CD4-positive, alpha-beta T cell (primary cell): ENCODE measurements around the gene SHANK2. TPM values are rescaled to one million over a fixed set of nuclear protein-coding genes. Genes with fewer than 3 reads are reported as not detected.

Source experiments
- ATAC-seq: fragments of 200-7000 bp; cut with Tn5 transposase; one replicate; pipeline ENCODE4 v1.10.0; 2022; ENCODE audit warnings: mild to moderate bottlenecking; ENCODE audit not compliant: poor library complexity
- CTCF ChIA-PET: fragments of 350-600 bp; sonication (Branson Sonifier 250); formaldehyde crosslinking; loops from one replicate; lab custom pipeline; 2021; ENCODE audit warnings: antibody characterized with exemption, inconsistent platforms; lab: Charles Lee
- POLR2A ChIA-PET: fragments of 350-600 bp; sonication (Branson Sonifier 250); formaldehyde crosslinking; loops from one replicate; lab custom pipeline; 2021; ENCODE audit warnings: antibody characterized with exemption, inconsistent platforms; lab: Charles Lee
- DNase-seq, 14 experiments: peaks; one replicate each; pipeline ENCODE4 v3.0.0-alpha.2; 2013 to 2020; ENCODE audit warnings: mixed read lengths in 2 of 14
- H3K27ac ChIP-seq, 2 donors: one replicate each; pipeline versions ENCODE4 v1.5.1 to v1.7.0; 2013; ENCODE audit warnings: low read length in 2 of 2, low read depth in 1 of 2, mild to moderate bottlenecking in 1 of 2
- H3K27me3 ChIP-seq, 2 experiments: 1 replicate in 1 of 2; 2 replicates in 1 of 2; pipeline versions ENCODE4 v1.6.1 to v1.7.0; 2013; ENCODE audit warnings: low read length in 2 of 2, control low read depth in 1 of 2, mild to moderate bottlenecking in 1 of 2, moderate library complexity in 1 of 2; ENCODE audit not compliant: insufficient read depth in 2 of 2, control insufficient read depth in 1 of 2
- H3K36me3 ChIP-seq: one replicate; pipeline ENCODE4 v1.6.1; 2013; ENCODE audit warnings: low read length, control low read depth; ENCODE audit not compliant: insufficient read depth
- H3K4me1 ChIP-seq: one replicate; pipeline ENCODE4 v1.6.1; 2013; ENCODE audit warnings: low read length, control low read depth; ENCODE audit not compliant: insufficient read depth
- H3K4me3 ChIP-seq: one replicate; pipeline ENCODE4 v1.5.1; 2013; ENCODE audit warnings: mild to moderate bottlenecking, low read length, moderate library complexity
- H3K9me3 ChIP-seq, 2 experiments: 1 replicate in 1 of 2; 2 replicates in 1 of 2; pipeline versions ENCODE4 v1.6.1 to v1.7.0; 2013; ENCODE audit warnings: low read length in 2 of 2, mild to moderate bottlenecking in 2 of 2, control low read depth in 1 of 2, moderate library complexity in 1 of 2; ENCODE audit not compliant: control insufficient read depth in 1 of 2, insufficient read depth in 1 of 2
- H3K27ac Mint-ChIP-seq: one replicate; pipeline ENCODE4 v1.8.0; 2020; ENCODE audit warnings: mixed read lengths
- H3K27me3 Mint-ChIP-seq: one replicate; pipeline ENCODE4 v1.8.0; 2021; ENCODE audit warnings: mixed read lengths
- H3K36me3 Mint-ChIP-seq: one replicate; pipeline ENCODE4 v1.8.0; 2021; ENCODE audit warnings: low read depth, mixed read lengths
- H3K4me1 Mint-ChIP-seq: one replicate; pipeline ENCODE4 v1.8.0; 2021; ENCODE audit warnings: low read depth, mixed read lengths
- H3K4me3 Mint-ChIP-seq: one replicate; pipeline ENCODE4 v1.8.0; 2020; ENCODE audit warnings: mild to moderate bottlenecking, mixed read lengths
- H3K9me3 Mint-ChIP-seq: one replicate; pipeline ENCODE4 v1.8.0; 2020; ENCODE audit warnings: mixed read lengths
- intact Hi-C, 2 experiments: fragments of 100-400 bp; cut with DNase I in 1 of 2; cut with micrococcal nuclease in 1 of 2; formaldehyde crosslinking; loops; one replicate each; pipeline versions ENCODE4 v1.15.1 to v1.9.0; 2023 to 2025; cut with DNase I, micrococcal nuclease
- total RNA-seq, 174 experiments: library from RNA in 2 of 174; stranded (reverse) in 2 of 174; gene quantifications; one replicate each; pipeline ENCODE4 v1.2.3 and lab custom pipeline; 2021 to 2026
- TF ChIP-seq, protein P1 (sequence below): fragments of 200-600 bp; IDR thresholded peaks from one replicate; pipeline ENCODE4 v1.8.0; 2022; ENCODE audit warnings: antibody characterized with exemption, mild to moderate bottlenecking

Gene SHANK2
- total RNA-seq, 2 experiments from 2014 or later: not detected

DNA sequence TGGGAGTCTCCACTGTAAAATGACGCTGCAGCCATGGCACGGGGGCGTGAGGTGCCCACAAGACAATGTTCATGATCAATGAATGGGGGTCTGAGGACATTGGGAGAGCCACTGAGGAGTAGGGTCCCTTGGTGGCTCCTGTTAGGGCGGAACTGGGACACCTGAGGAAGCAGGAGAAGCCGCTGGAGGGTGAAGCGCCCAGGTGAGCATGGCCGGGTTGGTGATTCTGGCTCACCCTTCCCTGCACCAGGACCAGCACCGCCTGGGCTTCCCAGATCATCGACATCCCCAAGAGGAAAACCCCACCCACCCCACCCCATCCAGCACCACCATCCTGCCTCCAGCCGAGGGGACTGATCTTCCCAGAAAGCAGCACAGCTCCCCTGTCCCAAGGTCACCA lies 30.6 kb downstream of the SHANK2 start:
- Mint-ChIP-seq H3K4me1 (no peaks in the 10 kb centered on the region), H3K36me3 (no peaks in the 10 kb centered on the region), H3K9me3 (peaks cover 3% of the 10 kb centered on the region), H3K27me3 (peaks cover 12% of the 10 kb centered on the region), H3K4me3 (no peak overlapping the region), H3K27ac (no peak overlapping the region)
- Histone ChIP-seq H3K27ac (no peak overlapping the region), H3K4me1 (no peaks in the 10 kb centered on the region), H3K9me3 (peaks cover 18 to 20% of the 10 kb centered on the region in 2 experiments), H3K36me3 (no peaks in the 10 kb centered on the region), H3K27me3 (peaks cover 0 to 5% of the 10 kb centered on the region in 2 experiments), H3K4me3 (no peak overlapping the region)
- DNase-seq: no peak
- intact Hi-C loops: no loop called here
- POLR2A ChIA-PET: no interaction called here
- TF ChIP-seq, protein P1, sequence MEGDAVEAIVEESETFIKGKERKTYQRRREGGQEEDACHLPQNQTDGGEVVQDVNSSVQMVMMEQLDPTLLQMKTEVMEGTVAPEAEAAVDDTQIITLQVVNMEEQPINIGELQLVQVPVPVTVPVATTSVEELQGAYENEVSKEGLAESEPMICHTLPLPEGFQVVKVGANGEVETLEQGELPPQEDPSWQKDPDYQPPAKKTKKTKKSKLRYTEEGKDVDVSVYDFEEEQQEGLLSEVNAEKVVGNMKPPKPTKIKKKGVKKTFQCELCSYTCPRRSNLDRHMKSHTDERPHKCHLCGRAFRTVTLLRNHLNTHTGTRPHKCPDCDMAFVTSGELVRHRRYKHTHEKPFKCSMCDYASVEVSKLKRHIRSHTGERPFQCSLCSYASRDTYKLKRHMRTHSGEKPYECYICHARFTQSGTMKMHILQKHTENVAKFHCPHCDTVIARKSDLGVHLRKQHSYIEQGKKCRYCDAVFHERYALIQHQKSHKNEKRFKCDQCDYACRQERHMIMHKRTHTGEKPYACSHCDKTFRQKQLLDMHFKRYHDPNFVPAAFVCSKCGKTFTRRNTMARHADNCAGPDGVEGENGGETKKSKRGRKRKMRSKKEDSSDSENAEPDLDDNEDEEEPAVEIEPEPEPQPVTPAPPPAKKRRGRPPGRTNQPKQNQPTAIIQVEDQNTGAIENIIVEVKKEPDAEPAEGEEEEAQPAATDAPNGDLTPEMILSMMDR: no peak
- CTCF ChIA-PET: no interaction called here
- ATAC-seq: no peak

DNA sequence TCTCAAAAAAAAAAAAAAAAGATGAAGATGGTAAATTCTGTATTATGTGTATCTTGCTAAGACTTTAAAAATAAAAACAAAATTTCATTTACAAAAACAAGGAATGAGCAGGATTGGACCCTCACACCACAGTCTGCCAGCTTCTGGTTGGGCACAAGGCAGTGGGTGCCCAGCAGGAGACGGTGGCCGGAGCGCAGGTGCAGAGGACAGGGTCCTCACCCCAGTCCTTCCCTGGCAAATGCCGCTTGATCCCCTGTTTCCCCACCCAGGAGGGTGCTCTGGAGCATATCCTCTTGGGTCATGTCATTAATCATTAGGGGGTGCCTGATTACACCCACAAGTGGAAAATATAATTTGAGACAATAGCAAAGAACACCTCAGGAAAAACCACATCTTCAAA lies 31.2 kb downstream of the SHANK2 start:
- CTCF ChIA-PET: no interaction called here
- no peak overlapping the region for H3K4me3 Mint-ChIP-seq
- POLR2A ChIA-PET: no interaction called here

DNA sequence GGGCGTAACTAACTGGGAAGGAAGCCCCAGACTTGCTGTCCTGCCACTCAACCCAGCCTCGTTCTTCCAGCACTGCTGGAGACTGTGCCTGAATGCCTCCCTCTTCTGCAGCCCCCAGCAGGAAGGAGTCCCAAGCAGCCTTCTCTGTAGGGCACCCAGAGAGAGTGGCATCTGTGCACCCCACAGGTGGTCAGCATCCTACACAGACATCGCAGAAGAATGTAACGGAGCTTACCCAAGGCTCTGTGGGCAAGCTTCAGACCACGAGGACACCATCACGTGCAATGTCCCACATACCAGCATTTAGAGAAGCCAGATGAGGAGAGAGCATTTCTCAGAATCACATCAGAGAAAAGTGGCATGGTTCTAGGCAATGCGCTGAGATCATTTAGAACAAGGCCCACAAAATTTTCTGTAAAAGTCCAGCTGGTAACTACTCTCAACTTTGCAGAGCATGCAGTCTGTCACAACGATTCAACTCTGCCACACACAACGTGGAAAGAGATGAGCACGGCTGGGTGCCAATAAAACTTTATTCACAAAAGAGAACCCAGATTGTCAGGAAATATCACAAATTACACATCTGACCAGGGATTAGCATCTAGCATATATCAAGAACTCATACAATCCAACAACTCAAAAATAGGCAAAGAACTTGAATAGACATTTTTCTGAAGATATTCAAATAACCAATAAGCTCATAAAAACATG lies 33.4 kb downstream of the SHANK2 start:
- no peaks in the 10 kb centered on the region for H3K36me3 ChIP-seq
- intact Hi-C loops: no loop called here
- H3K9me3 Mint-ChIP-seq: no peaks in the 10 kb centered on the region
- H3K4me1 ChIP-seq: no peaks in the 10 kb centered on the region
- H3K4me1 Mint-ChIP-seq: no peaks in the 10 kb centered on the region
- H3K9me3 ChIP-seq: peaks cover 0 to 15% of the 10 kb centered on the region in 2 experiments
- TF ChIP-seq, protein P1: no peak
- no peak for DNase-seq
- H3K27me3 Mint-ChIP-seq: peaks cover 22% of the 10 kb centered on the region
- H3K4me3 ChIP-seq: no peak overlapping the region
- ChIA-PET CTCF (no interaction called here), POLR2A (no interaction called here)
- no peak overlapping the region for H3K27ac ChIP-seq
- no peak for ATAC-seq
- no peak overlapping the region for H3K4me3 Mint-ChIP-seq
- no peak overlapping the region for H3K27ac Mint-ChIP-seq
- H3K36me3 Mint-ChIP-seq: no peaks in the 10 kb centered on the region
- peaks cover 0 to under 1% of the 10 kb centered on the region in 2 experiments for H3K27me3 ChIP-seq

More for the DNA sequence above, 31.2 kb downstream of the SHANK2 start:
- Histone ChIP-seq H3K9me3 (peaks cover 14 to 18% of the 10 kb centered on the region in 2 experiments), H3K27me3 (peaks cover 0 to 5% of the 10 kb centered on the region in 2 experiments), H3K27ac (no peak overlapping the region), H3K4me1 (no peaks in the 10 kb centered on the region), H3K36me3 (no peaks in the 10 kb centered on the region), H3K4me3 (no peak overlapping the region)
- H3K36me3 Mint-ChIP-seq: no peaks in the 10 kb centered on the region
- no peaks in the 10 kb centered on the region for H3K4me1 Mint-ChIP-seq
- TF ChIP-seq, protein P1: no peak
- H3K27me3 Mint-ChIP-seq: peaks cover 15% of the 10 kb centered on the region
- peaks cover 2% of the 10 kb centered on the region for H3K9me3 Mint-ChIP-seq
- DNase-seq (no peak), ATAC-seq (no peak)
- intact Hi-C loops: no loop called here
- no peak overlapping the region for H3K27ac Mint-ChIP-seq
